Cardiac fibroblast (primary cell): Measurements from ENCODE around the gene PTGES3L.

Source experiments
- DNase-seq, 2 donors: peaks; one replicate each; pipeline versions ENCODE4 v3.0.0 to v3.0.0-alpha.2; 2010; ENCODE audit warnings: low read depth in 2 of 2
- H3K4me3 ChIP-seq, 2 donors: replicated peaks in 1 of 2; 1 replicate in 1 of 2; 2 replicates in 1 of 2; pipeline ENCODE4 v1.5.1; 2011; ENCODE audit warnings: low read depth in 2 of 2, low read length in 2 of 2, mild to moderate bottlenecking in 2 of 2, moderate library complexity in 1 of 2
- CTCF ChIP-seq: IDR thresholded peaks from one replicate; pipeline ENCODE4 v1.5.1; 2011; ENCODE audit warnings: low read depth, mild to moderate bottlenecking, low read length, inconsistent platforms

Gene PTGES3L

GRCh38 chr17:43018932-43019331 is 39.1 kb upstream of the PTGES3L start:
- TF ChIP-seq CTCF: no peak
- H3K4me3 ChIP-seq: no peak overlapping the region
- no peak for DNase-seq

DNA sequence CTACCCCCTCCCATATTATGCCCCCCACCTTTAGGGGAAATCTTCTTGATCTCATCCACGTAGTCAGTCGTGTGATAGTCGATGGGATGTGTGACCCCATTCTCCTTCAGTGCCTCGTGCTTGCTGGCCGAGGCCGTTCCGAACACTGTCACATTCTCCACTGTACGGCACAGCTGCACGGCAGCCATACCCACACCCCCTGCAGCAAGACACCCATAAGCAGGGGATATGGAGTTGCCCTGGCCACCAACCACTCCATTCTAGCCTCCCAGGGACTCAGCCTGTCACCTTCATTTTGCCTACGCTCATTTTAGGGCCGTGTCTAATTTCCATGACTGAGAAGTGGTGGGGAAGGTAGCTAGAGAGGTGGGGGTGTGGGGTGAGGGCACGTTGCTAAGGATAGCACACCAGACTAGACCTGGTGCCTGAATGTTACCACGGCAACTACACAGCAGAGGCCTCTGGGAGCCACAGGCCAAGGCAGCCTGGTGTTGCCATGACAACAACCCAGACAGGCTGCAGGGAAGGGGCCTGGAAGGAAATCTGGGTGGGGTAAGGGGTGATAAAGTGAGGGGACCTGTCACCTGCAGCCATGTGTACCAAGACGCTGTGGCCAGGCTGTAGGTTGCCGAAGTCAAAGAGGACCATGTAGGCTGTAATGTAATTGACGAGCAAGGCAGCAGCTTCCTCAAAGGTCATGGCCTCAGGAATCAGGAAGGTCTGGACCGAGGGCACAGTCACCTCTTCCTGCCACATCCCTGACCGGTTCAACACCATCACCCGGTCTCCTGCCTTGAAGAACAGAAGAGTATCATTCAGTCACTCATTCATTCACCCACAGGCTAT is 38.4 kb upstream of the PTGES3L start:
- DNase-seq: peak in 1 of 2 donors; percentile 44
- no peak overlapping the region for H3K4me3 ChIP-seq
- no peak for TF ChIP-seq CTCF

DNA sequence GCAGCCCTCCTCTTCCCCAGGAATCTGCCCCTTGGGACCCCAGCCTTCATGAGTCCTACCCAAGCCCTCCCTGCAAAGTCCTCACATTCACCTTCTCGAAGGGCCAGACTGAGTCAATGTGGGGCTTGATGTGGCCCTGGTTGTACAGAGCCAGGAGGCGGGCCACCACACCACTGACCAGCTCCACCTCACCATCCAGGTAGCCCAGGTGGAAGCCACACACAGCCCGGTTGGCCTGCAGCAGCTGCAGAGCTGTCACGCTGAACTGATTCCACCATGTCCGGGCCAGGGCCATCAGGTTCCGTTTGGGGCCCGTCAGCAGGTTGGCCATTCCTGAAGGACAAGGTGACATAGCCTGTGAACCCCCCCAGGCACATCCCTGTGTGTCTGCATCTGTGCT is 36.3 kb upstream of the PTGES3L start:
- TF ChIP-seq CTCF: no peak

DNA sequence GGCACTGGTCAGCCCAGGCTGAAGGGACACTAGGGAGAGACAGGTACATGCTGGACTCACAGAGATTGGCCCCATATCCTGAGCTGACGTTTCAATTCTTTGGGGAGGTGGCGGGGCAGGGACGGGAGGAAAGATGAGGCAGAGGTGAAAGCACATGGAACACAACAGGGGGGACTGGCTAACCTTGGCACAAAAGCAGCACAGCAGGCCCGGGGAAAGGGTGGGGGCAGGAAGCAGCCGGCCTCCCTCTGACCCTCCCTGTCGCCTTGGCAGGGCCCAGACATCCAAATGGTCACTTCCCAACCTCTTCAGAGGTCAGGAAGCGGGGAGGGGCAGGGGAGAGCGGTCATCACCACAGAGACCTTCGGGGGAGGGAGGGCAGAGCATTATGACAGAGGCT is 35.7 kb upstream of the PTGES3L start:
- H3K4me3 ChIP-seq: no peak overlapping the region
- peak in 1 of 2 donors; percentile 46 for DNase-seq
- no peak for TF ChIP-seq CTCF

More for the DNA sequence above, 36.3 kb upstream of the PTGES3L start:
- no peak overlapping the region for H3K4me3 ChIP-seq
- DNase-seq: no peak

- DNase-seq: no peak
- TF ChIP-seq CTCF: no peak
- no peak overlapping the region for H3K4me3 ChIP-seq
These were observed 35.0 kb upstream of the PTGES3L start for GRCh38 chr17:43014649-43015542.

- no peak for TF ChIP-seq CTCF
- DNase-seq: no peak
- no peak overlapping the region for H3K4me3 ChIP-seq
These were observed 34.3 kb upstream of the PTGES3L start for GRCh38 chr17:43014020-43014648.
